Upper lobe of left lung (tissue), 4 donors: ENCODE data around the gene COX4I1.

Source experiments
- EP300 ChIP-seq, 4 donors: sonication (generic); formaldehyde crosslinking; IDR thresholded peaks; one replicate each; pipeline ENCODE4 v1.5.1; 2017; ENCODE audit warnings: antibody characterized with exemption in 4 of 4, control low read depth in 2 of 4
- POLR2A ChIP-seq, 4 donors: fragments of 450-650 bp; IDR thresholded peaks; one replicate each; pipeline ENCODE4 v1.5.1; 2016 to 2017; ENCODE audit warnings: antibody characterized with exemption in 4 of 4, mild to moderate bottlenecking in 2 of 4
- POLR2AphosphoS5 ChIP-seq, 2 donors: sonication (generic); formaldehyde crosslinking; IDR thresholded peaks; one replicate each; pipeline ENCODE4 v1.5.1; 2017; ENCODE audit warnings: antibody characterized with exemption in 2 of 2
- TF ChIP-seq, protein P1 (sequence below), 6 experiments: fragments of 450-650 bp in 4 of 6; fragments of 200-600 bp in 2 of 6; sonication (generic) in 2 of 6; IDR thresholded peaks; one replicate each; pipeline ENCODE4 v1.5.1; 2016 to 2019; ENCODE audit warnings: antibody characterized with exemption in 6 of 6

- TF ChIP-seq, protein P1, sequence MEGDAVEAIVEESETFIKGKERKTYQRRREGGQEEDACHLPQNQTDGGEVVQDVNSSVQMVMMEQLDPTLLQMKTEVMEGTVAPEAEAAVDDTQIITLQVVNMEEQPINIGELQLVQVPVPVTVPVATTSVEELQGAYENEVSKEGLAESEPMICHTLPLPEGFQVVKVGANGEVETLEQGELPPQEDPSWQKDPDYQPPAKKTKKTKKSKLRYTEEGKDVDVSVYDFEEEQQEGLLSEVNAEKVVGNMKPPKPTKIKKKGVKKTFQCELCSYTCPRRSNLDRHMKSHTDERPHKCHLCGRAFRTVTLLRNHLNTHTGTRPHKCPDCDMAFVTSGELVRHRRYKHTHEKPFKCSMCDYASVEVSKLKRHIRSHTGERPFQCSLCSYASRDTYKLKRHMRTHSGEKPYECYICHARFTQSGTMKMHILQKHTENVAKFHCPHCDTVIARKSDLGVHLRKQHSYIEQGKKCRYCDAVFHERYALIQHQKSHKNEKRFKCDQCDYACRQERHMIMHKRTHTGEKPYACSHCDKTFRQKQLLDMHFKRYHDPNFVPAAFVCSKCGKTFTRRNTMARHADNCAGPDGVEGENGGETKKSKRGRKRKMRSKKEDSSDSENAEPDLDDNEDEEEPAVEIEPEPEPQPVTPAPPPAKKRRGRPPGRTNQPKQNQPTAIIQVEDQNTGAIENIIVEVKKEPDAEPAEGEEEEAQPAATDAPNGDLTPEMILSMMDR (IDR thresholded peaks at IDR 0.05): no peak
- no peak for TF ChIP-seq POLR2AphosphoS5 (IDR thresholded peaks at IDR 0.05)
- peak in 1 of 4 donors; percentile 7 for TF ChIP-seq EP300 (IDR thresholded peaks at IDR 0.05)
- TF ChIP-seq POLR2A (IDR thresholded peaks at IDR 0.05): no peak
These were observed 30.4 kb downstream of the COX4I1 start for GRCh38 chr16:85829751-85830445.
